ENCODE measurements around the gene FAM184B. TPM values are rescaled to one million over a fixed set of nuclear protein-coding genes. Genes with fewer than 3 reads are reported as not detected.
"Not testable (repeated sequence)": the region's sequence is repeated elsewhere in the genome, so short reads cannot be mapped to it uniquely, and the experiment has no call there.

The FAM184B gene
- total RNA-seq, 1 donor from 2014 or later: not detected

- ATAC-seq: no peak
- no peak for DNase-seq (ENCODE audit: low spot score)
Measured at GRCh38 chr4:17690135-17690534, 91.3 kb downstream of the FAM184B start.

- DNase-seq (ENCODE audit: low spot score) (no peak), ATAC-seq (no peak)
Measured at GRCh38 chr4:17688011-17688441, 93.4 kb downstream of the FAM184B start.

- DNase-seq (ENCODE audit: low spot score): no peak
- ATAC-seq: no peak
Measured at GRCh38 chr4:17687237-17687857, 94.1 kb downstream of the FAM184B start.

- DNase-seq (ENCODE audit: low spot score); ATAC-seq: not testable (repeated sequence)
Measured at GRCh38 chr4:17684648-17685047, 96.8 kb downstream of the FAM184B start.

GRCh38 chr4:17682222-17682566 is 99.2 kb downstream of the FAM184B start:
- no peak for ATAC-seq

GRCh38 chr4:17681281-17682221 is 99.9 kb downstream of the FAM184B start:
- no peak for ATAC-seq

More at GRCh38 chr4:17682222-17682566, 99.2 kb downstream of the FAM184B start:
- no peak for DNase-seq (ENCODE audit: low spot score)

GRCh38 chr4:17680559-17681280 is 100.7 kb downstream of the FAM184B start:
- ATAC-seq (no peak), DNase-seq (ENCODE audit: low spot score) (no peak)

More at GRCh38 chr4:17681281-17682221, 99.9 kb downstream of the FAM184B start:
- no peak for DNase-seq (ENCODE audit: low spot score)

- ATAC-seq (no peak), DNase-seq (ENCODE audit: low spot score) (no peak)
Measured at GRCh38 chr4:17670423-17670822, 111.0 kb downstream of the FAM184B start.

GRCh38 chr4:17667653-17668201 is 113.7 kb downstream of the FAM184B start:
- DNase-seq (ENCODE audit: low spot score) (no peak), ATAC-seq (no peak)

GRCh38 chr4:17667253-17667652 is 114.2 kb downstream of the FAM184B start:
- ATAC-seq: no peak
- no peak for DNase-seq (ENCODE audit: low spot score)

GRCh38 chr4:17665852-17666251 is 115.6 kb downstream of the FAM184B start:
- no peak for ATAC-seq
- DNase-seq (ENCODE audit: low spot score): no peak

GRCh38 chr4:17665346-17665745 is 116.1 kb downstream of the FAM184B start:
- peak; percentile 20 for ATAC-seq

GRCh38 chr4:17664755-17665154 is 116.7 kb downstream of the FAM184B start:
- ATAC-seq (no peak), DNase-seq (ENCODE audit: low spot score) (no peak)

More at GRCh38 chr4:17665346-17665745, 116.1 kb downstream of the FAM184B start:
- no peak for DNase-seq (ENCODE audit: low spot score)

GRCh38 chr4:17662694-17663093 is 118.7 kb downstream of the FAM184B start:
- DNase-seq (ENCODE audit: low spot score) (no peak), ATAC-seq (no peak)

GRCh38 chr4:17659196-17659595 is 122.2 kb downstream of the FAM184B start:
- ATAC-seq; DNase-seq (ENCODE audit: low spot score): not testable (repeated sequence)

- ATAC-seq: no peak
- no peak for DNase-seq (ENCODE audit: low spot score)
Measured at GRCh38 chr4:17657849-17658248, 123.6 kb downstream of the FAM184B start.

- no peak for DNase-seq (ENCODE audit: low spot score)
- no peak for ATAC-seq
Measured at GRCh38 chr4:17657090-17657489, 124.3 kb downstream of the FAM184B start.

- DNase-seq (ENCODE audit: low spot score): no peak
- no peak for ATAC-seq
Measured at GRCh38 chr4:17654701-17655100, 126.7 kb downstream of the FAM184B start.

- ATAC-seq: no peak
- no peak for DNase-seq (ENCODE audit: low spot score)
Measured at GRCh38 chr4:17650406-17650805, 131.0 kb downstream of the FAM184B start.

- no peak for DNase-seq (ENCODE audit: low spot score)
Measured at GRCh38 chr4:17647927-17648326, 133.5 kb downstream of the FAM184B start.

More at GRCh38 chr4:17647927-17648326, 133.5 kb downstream of the FAM184B start:
- ATAC-seq: no peak

All from left lobe of liver (tissue), 2 donors.